ENCODE data around the gene MUC21.

GRCh38 chr6:30965140-30965601 lies 18.3 kb upstream of the MUC21 start:
- no peak for TF ChIP-seq YY1 (IDR thresholded peaks at IDR 0.05; ENCODE audit: insufficient read depth, insufficient read length)
- TF ChIP-seq ZNF274 (IDR thresholded peaks at IDR 0.05; ENCODE audit: low read depth, low read length) = no peak
